Stimulated activated CD4-positive, alpha-beta T cell treated with anti-CD3 and anti-CD28 coated beads, TNF-alpha, amount 100 ng/mL, for 24 hours (primary cell): ENCODE results near the gene GPR87.

Experiments
- DNase-seq, 3 experiments: peaks; one replicate each; pipeline ENCODE4 v3.0.0-alpha.2; 2020; ENCODE audit warnings: low read depth in 3 of 3

The GPR87 gene

GRCh38 chr3:151316267-151316991 is at the start of gene GPR87:
Gene GPR87 (minus strand): TSS chr3:151316820. CDS start chr3:151300100, 16,720 bp downstream.
- no peak for DNase-seq

- DNase-seq: no peak
These were observed 46.1 kb upstream of the GPR87 start for GRCh38 chr3:151362751-151363174.

- DNase-seq: no peak
These were observed 40.8 kb upstream of the GPR87 start for GRCh38 chr3:151357463-151357850.

- no peak for DNase-seq
These were observed 40.3 kb upstream of the GPR87 start for GRCh38 chr3:151356794-151357462.

- DNase-seq: no peak
These were observed 35.0 kb upstream of the GPR87 start for GRCh38 chr3:151351648-151352047.

GRCh38 chr3:151351219-151351618 is 34.6 kb upstream of the GPR87 start:
- DNase-seq: no peak

- DNase-seq: no peak
These were observed 34.0 kb upstream of the GPR87 start for GRCh38 chr3:151350656-151351055.

GRCh38 chr3:151347432-151347831 is 30.8 kb upstream of the GPR87 start:
- no peak for DNase-seq

- DNase-seq: no peak
These were observed 29.7 kb upstream of the GPR87 start for GRCh38 chr3:151346292-151346691.

GRCh38 chr3:151345859-151346258 is 29.2 kb upstream of the GPR87 start:
- no peak for DNase-seq

GRCh38 chr3:151331696-151332095 is 15.1 kb upstream of the GPR87 start:
- DNase-seq: no peak

- no peak for DNase-seq
These were observed 14.3 kb upstream of the GPR87 start for GRCh38 chr3:151330899-151331298.

- no peak for DNase-seq
These were observed 13.8 kb upstream of the GPR87 start for GRCh38 chr3:151330379-151330778.

GRCh38 chr3:151329363-151329762 is 12.7 kb upstream of the GPR87 start, which contains the start of gene P2RY13:
Gene P2RY13 (minus strand): TSS chr3:151329549. CDS start chr3:151329528, 21 bp downstream.
- DNase-seq: no peak

GRCh38 chr3:151328298-151328995 is 11.8 kb upstream of the GPR87 start:
- no peak for DNase-seq

- DNase-seq: no peak
These were observed 11.1 kb upstream of the GPR87 start for GRCh38 chr3:151327571-151328198.

- no peak for DNase-seq
These were observed 5.9 kb upstream of the GPR87 start for GRCh38 chr3:151322511-151322910.

- DNase-seq: no peak
These were observed 4.9 kb upstream of the GPR87 start for GRCh38 chr3:151321526-151321925.

GRCh38 chr3:151320131-151320530 is 3.5 kb upstream of the GPR87 start:
- DNase-seq: no peak

GRCh38 chr3:151319628-151320027 is 3.0 kb upstream of the GPR87 start:
- no peak for DNase-seq

GRCh38 chr3:151318991-151319390 is 2.4 kb upstream of the GPR87 start:
- DNase-seq: no peak

- DNase-seq: no peak
These were observed 1.7 kb upstream of the GPR87 start for GRCh38 chr3:151318313-151318712.
